ENCODE results near the gene YBX3.

- TF ChIP-seq CTCF (IDR thresholded peaks at IDR 0.05) (no peak), POLR2AphosphoS5 (IDR thresholded peaks at IDR 0.05) (no peak), EP300 (IDR thresholded peaks at IDR 0.05) (no peak), POLR2A (IDR thresholded peaks at IDR 0.05) (no peak)
Measured at GRCh38 chr12:10730559-10730958, 7.4 kb upstream of the YBX3 start.
